IMR-90 (cell line): ENCODE measurements around the gene HMOX2. TPM values are rescaled to one million over a fixed set of nuclear protein-coding genes. Genes with fewer than 3 reads are reported as not detected.

Experiments
- ATAC-seq: fragments of 200-7000 bp; cut with Tn5 transposase; 2 replicates; pipeline ENCODE4 v1.9.1; 2020; ENCODE audit warnings: low read depth, mild to moderate bottlenecking, moderate library complexity
- BruUV-seq: library from RNA; stranded (reverse); fragments of 400-500 nt; replicated peaks from 2 replicates; lab custom pipeline; 2021; lab: Mats Ljungman, UMichigan
- CTCF ChIA-PET: fragments of 300-600 bp; formaldehyde crosslinking; extraction: SDS; loops from one replicate; lab custom pipeline; 2021; ENCODE audit warnings: antibody characterized with exemption; lab: Yijun Ruan, JAX
- POLR2A ChIA-PET: fragments of 300-600 bp; sonication (Branson Sonifier 250); formaldehyde crosslinking; loops from one replicate; lab custom pipeline; 2022; ENCODE audit warnings: antibody characterized with exemption; ENCODE audit not compliant: unreplicated experiment; lab: Charles Lee
- DNase-seq: peaks from one replicate; pipeline ENCODE4 v3.0.0; 2013
- H2AFZ ChIP-seq: replicated peaks from 2 replicates; pipeline ENCODE3; 2013; ENCODE audit warnings: low read length, mild to moderate bottlenecking; ENCODE audit not compliant: poor library complexity
- H2AK5ac ChIP-seq: 2 replicates; pipeline ENCODE4 v1.6.1; 2013; ENCODE audit warnings: low read depth, low read length, inconsistent platforms
- H2AK9ac ChIP-seq: replicated peaks from 2 replicates; pipeline ENCODE3; 2013; ENCODE audit warnings: mild to moderate bottlenecking, low read depth, low read length, moderate library complexity; ENCODE audit not compliant: poor library complexity
- H2BK120ac ChIP-seq: 2 replicates; pipeline ENCODE4 v1.6.1; 2013; ENCODE audit warnings: low read depth, low read length, inconsistent platforms
- H2BK15ac ChIP-seq: 3 replicates; pipeline ENCODE4 v1.6.1; 2013; ENCODE audit warnings: low read depth, low read length, inconsistent platforms
- H2BK20ac ChIP-seq: 2 replicates; pipeline ENCODE4 v1.6.1; 2013; ENCODE audit warnings: low read depth, mild to moderate bottlenecking, inconsistent platforms, low read length, moderate library complexity
- H2BK5ac ChIP-seq: 2 replicates; pipeline ENCODE4 v1.6.1; 2013; ENCODE audit warnings: mild to moderate bottlenecking, low read depth, low read length, inconsistent platforms; ENCODE audit not compliant: poor library complexity, severe bottlenecking
- H3K14ac ChIP-seq: replicated peaks from 2 replicates; pipeline ENCODE4 v1.6.1; 2013; ENCODE audit warnings: low read depth, low read length, inconsistent platforms
- H3K18ac ChIP-seq: 2 replicates; pipeline ENCODE4 v1.6.1; 2013; ENCODE audit warnings: low read depth, low read length, control low read depth
- H3K23ac ChIP-seq: 2 replicates; pipeline ENCODE4 v1.6.1; 2013; ENCODE audit warnings: low read depth, low read length, inconsistent platforms
- H3K27ac ChIP-seq: 2 replicates; pipeline ENCODE4 v1.5.1; 2013; ENCODE audit warnings: mild to moderate bottlenecking, control low read depth, low read length; ENCODE audit not compliant: insufficient read depth
- H3K27me3 ChIP-seq: 2 replicates; pipeline ENCODE4 v1.6.1; 2013; ENCODE audit warnings: low read length; ENCODE audit not compliant: control insufficient read depth, insufficient read depth
- H3K36me3 ChIP-seq: 2 replicates; pipeline ENCODE4 v1.6.1; 2013; ENCODE audit warnings: low read length, mixed read lengths; ENCODE audit not compliant: control insufficient read depth, insufficient read depth
- H3K4ac ChIP-seq: 2 replicates; pipeline ENCODE4 v1.6.1; 2013; ENCODE audit warnings: low read depth, low read length, inconsistent platforms
- H3K4me1 ChIP-seq: 2 replicates; pipeline ENCODE4 v1.6.1; 2013; ENCODE audit warnings: low read length, mixed read lengths; ENCODE audit not compliant: control insufficient read depth, insufficient read depth
- H3K4me2 ChIP-seq: 2 replicates; pipeline ENCODE4 v1.6.1; 2013; ENCODE audit warnings: low read depth, mild to moderate bottlenecking, control low read depth, low read length, moderate library complexity
- H3K4me3 ChIP-seq: 2 replicates; pipeline ENCODE4 v1.5.1; 2013; ENCODE audit warnings: low read depth, mild to moderate bottlenecking, control low read depth, low read length, moderate library complexity; ENCODE audit not compliant: insufficient read depth
- H3K56ac ChIP-seq: 2 replicates; pipeline ENCODE4 v1.6.1; 2013; ENCODE audit warnings: low read length, inconsistent platforms; ENCODE audit not compliant: insufficient read depth; ENCODE audit errors: extremely low read depth
- H3K79me1 ChIP-seq, 2 experiments: 2 replicates each; pipeline ENCODE4 v1.6.1; 2013; ENCODE audit warnings: low read length in 2 of 2, inconsistent platforms in 1 of 2, low read depth in 1 of 2
- H3K9ac ChIP-seq: 2 replicates; pipeline ENCODE4 v1.6.1; 2013; ENCODE audit warnings: low read depth, low read length, control low read depth
- H3K9me1 ChIP-seq: 2 replicates; pipeline ENCODE4 v1.6.1; 2013; ENCODE audit warnings: low read length, inconsistent platforms; ENCODE audit not compliant: insufficient read depth
- H3K9me3 ChIP-seq: 2 replicates; pipeline ENCODE4 v1.6.1; 2013; ENCODE audit warnings: low read length; ENCODE audit not compliant: control insufficient read depth, insufficient read depth
- H4K20me1 ChIP-seq: 2 replicates; pipeline ENCODE4 v1.6.1; 2013; ENCODE audit warnings: low read length, inconsistent platforms; ENCODE audit not compliant: insufficient read depth
- H4K5ac ChIP-seq: 2 replicates; pipeline ENCODE4 v1.6.1; 2013; ENCODE audit warnings: mild to moderate bottlenecking, low read depth, low read length, control low read depth
- H4K8ac ChIP-seq, 2 experiments: 2 replicates each; pipeline ENCODE4 v1.6.1; 2013; ENCODE audit warnings: low read depth in 2 of 2, low read length in 2 of 2, control low read depth in 1 of 2, inconsistent platforms in 1 of 2
- H4K91ac ChIP-seq: 2 replicates; pipeline ENCODE4 v1.6.1; 2013; ENCODE audit warnings: low read depth, low read length, inconsistent platforms; ENCODE audit not compliant: insufficient read depth
- CTCF ChIP-seq: conservative IDR thresholded peaks from 2 replicates; pipeline ENCODE4 v1.5.1; 2012; ENCODE audit warnings: mild to moderate bottlenecking, low read depth, low read length, improper control_type of control experiment
- FOS ChIP-seq: fragments of 150-350 bp; IDR thresholded peaks from 2 replicates; pipeline ENCODE4 v1.6.1; 2016; ENCODE audit warnings: low read depth, low read length
- MAZ ChIP-seq: IDR thresholded peaks from 2 replicates; pipeline ENCODE4 v1.6.1; 2012; ENCODE audit warnings: low read depth, mild to moderate bottlenecking, low read length, improper control_type of control experiment, moderate library complexity, borderline replicate concordance
- RCOR1 ChIP-seq: IDR thresholded peaks from 2 replicates; pipeline ENCODE4 v1.6.1; 2012; ENCODE audit warnings: mild to moderate bottlenecking, low read length, improper control_type of control experiment; ENCODE audit not compliant: insufficient replicate concordance
- RFX5 ChIP-seq: IDR thresholded peaks from 2 replicates; pipeline ENCODE4 v1.8.0; 2012; ENCODE audit warnings: low read depth, mild to moderate bottlenecking, low read length, moderate library complexity
- WGBS, 2 experiments: methylation state at CpG; one replicate each; pipeline versions ENCODE4 v1.1.5 to v1.1.7; 2013; ENCODE audit warnings: missing lambda C conversion rate in 2 of 2; ENCODE audit not compliant: insufficient read length in 1 of 2; ENCODE audit errors: extremely low coverage in 2 of 2; 5-methylcytosine and 5-hydroxymethylcytosine counted together
- dilution Hi-C: fragments of 300-500 bp; cut with HindIII; formaldehyde crosslinking; loops from one replicate; pipeline ENCODE4 v1.14.3; 2018; ENCODE audit warnings: low sequenced_read_pairs; ENCODE audit not compliant: unreplicated experiment
- in situ Hi-C: fragments of 300-500 bp; cut with MboI; formaldehyde crosslinking; loops from 3 replicates; pipeline ENCODE4 v1.14.3; 2019; ENCODE audit warnings: low sequenced_read_pairs, inconsistent platforms, mixed read lengths
- intact Hi-C: fragments of 100-400 bp; cut with micrococcal nuclease; formaldehyde crosslinking; loops from 2 replicates; pipeline ENCODE4 v1.10.0; 2022
- polyA plus RNA-seq, 3 experiments: library from polyadenylated mRNA; depleted of rRNA; stranded (reverse); fragments of >200 nt; gene quantifications; 2 replicates each; pipeline ENCODE4 v1.2.3, GENCODE V29; 2012; ENCODE audit warnings: low replicate concordance in 1 of 3
- total RNA-seq: library from RNA; depleted of rRNA; stranded (reverse); fragments of >200 nt; gene quantifications from 2 replicates; pipeline ENCODE4 v1.2.3, GENCODE V29; 2012

Gene HMOX2
- total and polyA plus RNA-seq, 2 of the 4 experiments (the other 2 are of a cell fraction): 93.9 to 98.8 TPM

GRCh38 chr16:4428500-4428899 lies 47.7 kb upstream of the HMOX2 start:
- peaks cover 16% of the 10 kb centered on the region; the same call in 1 of the 2 replicates for H4K20me1 ChIP-seq
- CTCF ChIA-PET: interaction anchor here (0.9 kb wide), 1 partner anchor 13 kb away, joined by 4 read pairs; no protein-coding TSS in a partner anchor
- intact Hi-C loops (no loop called here), dilution Hi-C loops (no loop called here), in situ Hi-C loops (no loop called here)
- TF ChIP-seq RCOR1: no peak
- TF ChIP-seq CTCF: no peak
- TF ChIP-seq RFX5: no peak
- no peak for TF ChIP-seq FOS
- TF ChIP-seq MAZ: no peak
- 100% methylated on average over 1 of the region's 7 CpGs; no CpG with 5 or more reads in 1 of the 2 experiments for WGBS, 2 experiments
- no peak overlapping the region for H3K4me2 ChIP-seq
- H3K4ac ChIP-seq: no peak overlapping the region
- no peak overlapping the region for H2AK5ac ChIP-seq
- POLR2A ChIA-PET: no interaction called here
- H3K27me3 ChIP-seq: no peaks in the 10 kb centered on the region
- H3K14ac ChIP-seq: no peak overlapping the region
- H4K5ac ChIP-seq: no peak overlapping the region
- ATAC-seq: no peak
- no peak overlapping the region for H3K27ac ChIP-seq
- no TSS peak for BruUV-seq
- H3K9me1 ChIP-seq: peaks cover 16% of the 10 kb centered on the region
- peaks cover 22 to 54% of the 10 kb centered on the region in 2 experiments for H3K79me1 ChIP-seq
- no peak for DNase-seq
- H4K8ac ChIP-seq: no peak overlapping the region
- no peak overlapping the region for H2BK120ac ChIP-seq
- no peak overlapping the region for H2AK9ac ChIP-seq
- H2BK15ac ChIP-seq: no peak overlapping the region
- no peaks in the 10 kb centered on the region for H3K9me3 ChIP-seq
- H2BK20ac ChIP-seq: no peak overlapping the region
- H3K9ac ChIP-seq: no peak overlapping the region
- no peak overlapping the region for H3K23ac ChIP-seq
- no peak overlapping the region for H2AFZ ChIP-seq
- peaks cover 7% of the 10 kb centered on the region for H3K36me3 ChIP-seq
- no peak overlapping the region for H3K4me3 ChIP-seq
- H3K4me1 ChIP-seq: peaks cover 5% of the 10 kb centered on the region; the same call in 1 of the 2 replicates
- no peak overlapping the region for H2BK5ac ChIP-seq
- no peak overlapping the region for H4K91ac ChIP-seq
- no peak overlapping the region for H3K18ac ChIP-seq
- no peak overlapping the region for H3K56ac ChIP-seq
